Left renal cortex interstitium (tissue), 4 donors: ENCODE data around the gene MCM3. TPM values are rescaled to one million over a fixed set of nuclear protein-coding genes. Genes with fewer than 3 reads are reported as not detected.
A peak's percentile ranks its signal among the peaks of the same experiment; 100 is the strongest.

Source experiments
- DNase-seq, 4 donors: peaks; one replicate each; pipeline ENCODE4 v3.0.0-alpha.2; 2013; ENCODE audit warnings: low read depth in 4 of 4, low spot score in 2 of 4, missing footprints in 1 of 4
- polyA plus RNA-seq, 4 donors: library from polyadenylated mRNA; unstranded; fragments of 120-200 nt; gene quantifications; one replicate each; pipeline ENCODE4 v1.2.1, GENCODE V29; 2013; ENCODE audit not compliant: insufficient read length in 4 of 4

Gene MCM3
- polyA plus RNA-seq, 4 donors, result 123 to 133 (median 131) TPM

DNA sequence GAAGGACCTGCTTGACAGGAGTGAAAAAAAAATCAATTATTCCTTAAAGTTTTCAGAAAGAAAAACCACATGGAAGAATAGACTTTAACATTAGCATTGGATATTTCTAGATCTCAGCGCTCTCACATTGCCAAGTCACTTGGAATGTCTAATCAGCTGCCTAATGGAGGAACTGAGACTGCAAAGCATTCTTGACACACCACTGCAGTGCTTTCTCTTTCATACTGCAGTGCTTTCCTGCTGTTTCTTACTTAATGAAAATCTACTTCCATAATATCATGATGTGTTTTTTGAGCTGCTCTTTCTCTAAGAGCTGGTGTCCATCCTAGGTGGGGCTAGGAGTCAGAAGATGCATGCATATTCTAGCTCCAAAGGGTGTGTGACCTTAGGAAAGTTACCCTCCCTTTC is 20.4 kb upstream of the MCM3 start:
- DNase-seq, result no peak

DNA sequence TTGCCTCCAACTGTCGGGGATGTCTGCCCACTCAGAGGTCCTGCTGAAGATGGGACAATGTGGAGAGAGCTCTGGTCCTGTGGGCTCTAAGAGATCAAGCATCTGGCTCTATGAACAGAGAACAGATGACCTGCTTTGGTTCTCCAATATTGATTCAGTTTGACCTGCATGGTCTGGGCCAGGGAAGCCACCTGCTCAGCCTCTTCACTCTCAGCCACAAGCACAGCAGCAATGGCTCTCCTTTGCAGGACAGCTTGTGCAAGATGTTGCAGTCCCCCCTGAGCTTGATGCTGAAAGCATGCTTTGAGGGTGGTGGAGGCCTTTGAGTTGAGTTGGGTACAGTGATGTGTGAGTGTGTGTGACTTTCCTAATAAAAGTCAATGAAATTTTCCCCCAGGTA is 18.6 kb upstream of the MCM3 start:
- no peak for DNase-seq

DNA sequence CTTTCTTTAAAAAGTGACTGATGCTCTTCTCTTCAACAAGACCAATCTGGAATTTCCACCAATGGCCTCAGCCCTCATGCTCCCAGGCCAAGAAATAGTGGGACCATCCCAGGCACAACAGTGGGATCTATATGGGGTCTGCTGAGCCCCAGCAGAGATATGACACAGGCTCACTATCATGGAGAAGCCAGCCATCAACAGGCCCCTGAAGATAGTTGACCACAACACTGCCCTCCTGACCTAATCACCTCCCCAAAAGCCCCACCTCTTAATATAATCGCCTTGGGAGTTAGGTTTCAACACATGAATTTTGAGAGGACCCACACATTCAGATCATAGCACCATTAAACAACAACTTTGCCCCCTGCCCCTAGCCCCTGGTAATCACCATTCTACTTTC is 16.8 kb upstream of the MCM3 start:
- no peak for DNase-seq

DNA sequence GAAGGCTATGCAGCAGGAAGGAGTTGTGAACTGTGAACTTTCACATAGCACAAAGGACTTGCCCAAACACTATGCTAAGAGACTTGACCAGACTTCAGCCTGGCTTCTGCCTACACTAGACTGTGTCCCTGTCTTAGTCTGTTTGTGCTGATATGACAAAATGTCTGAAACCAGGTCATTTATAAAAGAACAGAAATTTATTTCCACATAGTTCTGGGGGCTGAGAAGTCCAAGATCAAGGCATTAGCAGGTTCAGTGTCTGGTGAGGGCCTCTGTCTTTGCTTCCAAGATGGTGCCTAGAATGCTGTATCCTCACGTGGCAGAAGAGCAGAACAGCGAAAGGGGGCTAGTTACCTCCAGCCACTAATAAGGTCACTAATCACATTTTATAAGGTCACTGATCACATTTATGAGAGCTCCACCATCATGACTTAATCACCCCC is 16.0 kb upstream of the MCM3 start:
- DNase-seq, result no peak

DNA sequence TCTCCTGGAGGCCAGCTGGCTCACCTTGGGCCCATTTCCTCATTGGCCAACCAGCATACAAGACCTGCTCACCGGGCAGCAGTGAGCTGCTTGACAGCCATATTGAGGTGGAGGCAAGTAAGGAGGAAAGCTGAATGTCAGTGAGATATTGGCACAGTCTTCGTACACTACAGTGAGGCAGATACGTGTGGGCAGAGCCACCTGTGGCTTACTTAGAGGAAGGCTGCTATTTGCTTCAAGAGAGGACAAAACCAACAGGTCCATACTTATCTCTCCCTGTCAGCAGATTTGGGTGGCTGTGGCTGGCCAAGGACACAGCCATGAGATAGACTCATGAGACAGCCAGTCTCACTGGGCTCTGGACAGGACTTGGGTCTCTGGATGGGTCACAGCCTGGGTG is 15.1 kb upstream of the MCM3 start:
- DNase-seq, result no peak

DNA sequence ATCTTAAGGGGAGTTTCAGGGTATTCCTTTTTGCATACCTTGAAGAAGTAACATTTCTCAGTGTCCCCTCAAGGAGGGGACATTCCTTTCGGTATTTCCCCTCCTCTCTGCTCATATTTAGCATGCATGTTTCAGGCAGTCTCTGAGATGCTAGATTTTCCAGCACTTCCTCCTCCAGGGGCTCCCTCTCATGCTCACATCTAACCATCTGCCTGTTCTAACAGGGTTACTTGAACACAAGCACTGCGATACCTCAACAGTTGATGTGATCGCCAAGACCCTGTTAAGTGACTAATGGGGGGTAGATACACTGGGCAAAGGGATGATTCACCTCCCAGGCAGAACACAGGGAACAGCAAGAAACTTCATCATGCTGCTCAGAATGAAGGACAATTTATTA is 12.9 kb upstream of the MCM3 start:
- DNase-seq, result no peak

DNA sequence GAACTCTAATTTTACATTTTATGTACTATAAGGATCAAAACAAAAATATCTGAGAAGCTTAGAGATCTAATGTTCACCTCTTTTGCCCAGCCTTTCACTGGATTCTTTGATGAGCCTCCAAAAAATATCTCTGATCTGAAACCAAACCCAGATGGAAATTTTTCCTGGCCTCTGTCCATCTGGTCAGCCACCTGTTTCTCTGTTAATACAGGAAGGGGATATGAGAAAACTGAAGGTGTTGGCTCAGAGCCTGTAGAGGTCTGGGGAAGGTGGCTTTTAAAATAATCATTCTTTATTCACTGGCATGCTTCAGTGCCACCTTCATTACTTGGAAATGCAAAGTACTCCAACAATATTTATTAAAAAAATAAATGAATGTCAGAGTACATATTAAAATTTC is 8.5 kb upstream of the MCM3 start:
- DNase-seq, result no peak

DNA sequence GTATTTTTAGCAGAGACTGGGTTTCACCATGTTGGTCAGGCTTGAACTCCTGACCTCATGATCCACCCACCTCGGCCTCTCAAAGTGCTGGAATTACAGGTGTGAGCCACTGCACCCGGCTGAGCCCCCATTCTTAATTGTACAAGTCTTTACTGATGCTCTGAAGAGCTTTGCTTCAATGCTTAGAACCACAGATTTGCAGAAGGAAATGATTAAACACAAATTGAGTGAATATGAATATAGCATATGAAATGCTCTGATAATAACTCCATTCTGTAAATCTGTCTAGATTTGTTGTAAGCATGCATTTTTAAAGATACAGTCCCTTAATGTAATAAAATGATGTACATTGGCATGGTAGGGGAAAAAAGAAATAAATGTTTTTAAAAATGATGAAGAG is 4.3 kb upstream of the MCM3 start:
- no peak for DNase-seq

DNA sequence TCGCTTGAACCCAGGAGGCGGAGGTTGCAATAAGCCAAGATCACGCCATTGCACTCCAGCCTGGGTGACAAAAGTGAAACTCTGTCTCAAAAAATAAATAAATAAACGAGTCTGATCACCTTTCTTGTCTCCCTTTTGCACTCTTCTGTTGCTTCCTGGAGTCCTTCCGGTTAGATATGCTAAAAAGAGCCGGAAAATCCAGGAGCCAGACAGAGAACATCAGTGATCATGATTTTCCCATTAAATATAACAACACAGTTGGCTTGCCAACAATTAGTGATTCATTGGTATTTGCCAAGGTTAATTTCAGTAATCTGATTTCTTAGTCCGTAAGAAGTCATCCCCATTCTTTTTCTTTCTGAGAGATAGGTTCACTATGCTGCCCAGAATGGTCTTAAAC is 3.7 kb upstream of the MCM3 start:
- no peak for DNase-seq

DNA sequence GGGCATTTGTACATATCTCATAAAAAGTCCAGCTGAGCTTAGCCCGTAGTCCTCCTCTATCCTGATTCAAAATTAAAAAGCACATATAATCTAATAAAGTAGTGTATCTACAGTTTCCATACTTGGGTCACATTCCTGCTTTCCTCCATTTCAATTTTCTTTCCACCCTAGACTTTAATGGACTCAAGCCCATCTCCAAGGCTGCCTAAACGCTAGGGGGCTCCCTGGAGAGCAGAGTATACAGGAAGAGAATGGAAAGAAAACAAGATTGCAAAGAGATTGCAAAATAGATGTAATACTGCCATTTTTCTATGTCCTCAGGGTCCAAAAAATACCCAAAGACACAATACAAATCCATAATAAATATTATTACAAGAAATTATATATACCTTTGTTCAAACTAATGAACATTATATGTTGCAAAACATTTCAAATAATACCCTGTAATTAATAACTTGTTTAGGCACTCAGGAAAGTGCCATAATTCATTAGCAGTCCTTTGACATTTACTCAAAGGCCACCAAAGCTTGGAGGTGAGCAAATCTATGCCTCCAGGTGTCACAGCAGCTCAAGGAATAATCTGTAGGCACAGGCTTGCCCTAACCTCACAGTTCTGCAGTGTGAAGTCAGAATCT is 2.4 kb upstream of the MCM3 start:
- peak in 1 of 4 donors; percentile 60 for DNase-seq

DNA sequence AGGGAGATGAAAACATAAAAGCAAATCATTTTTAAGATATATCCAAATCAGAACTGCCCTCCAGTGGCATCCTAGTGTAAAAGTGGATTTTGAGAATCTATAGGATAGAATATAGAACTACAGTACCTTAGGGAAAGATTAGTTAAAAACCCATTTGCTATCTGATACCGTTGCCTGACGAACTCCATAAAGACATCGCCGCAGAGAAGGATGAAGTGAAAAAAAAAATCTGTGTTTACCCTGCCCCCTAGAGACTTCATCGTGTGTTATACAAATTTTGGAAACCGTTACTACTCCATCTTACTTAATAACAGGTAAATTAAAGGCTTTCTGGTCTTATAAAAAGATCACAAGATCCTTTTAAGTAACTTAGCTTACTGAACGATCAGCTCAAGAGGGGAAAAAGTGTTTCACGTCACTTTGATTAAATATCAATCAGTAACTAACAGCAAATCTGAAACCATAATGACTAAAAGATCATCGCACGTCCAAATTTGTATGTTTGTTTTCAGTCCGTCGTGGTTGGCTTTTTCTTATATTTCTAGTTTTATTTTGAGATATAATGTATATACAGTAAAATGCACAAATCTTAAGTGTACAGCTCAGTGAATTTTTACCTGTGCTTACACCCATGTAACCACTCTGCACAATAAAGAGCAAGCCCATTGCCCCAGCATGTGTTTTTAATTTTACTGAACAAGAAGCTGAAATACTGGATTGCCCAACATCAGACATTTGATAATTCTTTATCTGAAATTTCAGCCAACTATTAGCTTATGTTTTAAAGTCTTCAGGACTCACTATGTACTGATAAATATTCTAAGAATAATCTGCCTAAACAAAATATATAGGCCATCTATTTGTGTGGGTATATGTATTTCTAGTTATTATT is 881 bp upstream of the MCM3 start:
- no peak for DNase-seq

DNA sequence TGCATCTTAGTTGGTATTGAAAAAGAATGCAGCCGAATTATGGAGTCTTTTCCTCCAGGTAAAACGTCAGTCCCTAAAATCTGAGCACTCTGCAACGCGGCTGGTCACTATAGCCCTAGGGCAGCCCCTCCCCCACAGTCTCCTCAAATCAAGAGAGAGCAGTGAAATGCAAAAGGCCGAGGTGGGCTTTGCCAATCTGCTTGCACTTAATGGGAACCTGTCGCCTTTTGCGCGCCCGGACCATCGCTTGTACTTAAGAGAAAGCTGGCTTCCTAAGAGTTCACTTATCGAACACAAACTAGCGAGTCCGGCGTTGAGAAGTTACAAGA is 447 bp downstream of the MCM3 start:
- peak in 1 of 4 donors; percentile 44 for DNase-seq

DNA sequence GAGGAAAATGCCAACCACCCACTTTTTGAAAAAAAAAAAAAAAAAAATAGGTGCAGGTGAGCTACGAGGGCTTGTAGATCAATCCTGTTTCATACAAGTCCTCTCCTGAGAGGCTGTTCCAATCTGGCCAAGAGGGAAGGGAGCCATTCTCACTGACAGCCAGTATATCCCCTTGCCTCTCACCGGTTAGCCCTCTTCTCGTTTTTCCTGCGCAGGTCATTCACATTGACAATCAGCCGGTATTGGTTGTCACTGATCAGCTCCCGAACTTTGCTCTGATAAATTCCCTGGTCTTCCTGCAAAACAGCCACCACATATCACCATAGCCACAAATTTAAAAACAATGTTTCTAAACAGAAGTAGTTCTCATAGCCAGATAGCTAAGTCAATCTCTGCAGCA is 1.4 kb downstream of the MCM3 start:
- DNase-seq, result no peak

DNA sequence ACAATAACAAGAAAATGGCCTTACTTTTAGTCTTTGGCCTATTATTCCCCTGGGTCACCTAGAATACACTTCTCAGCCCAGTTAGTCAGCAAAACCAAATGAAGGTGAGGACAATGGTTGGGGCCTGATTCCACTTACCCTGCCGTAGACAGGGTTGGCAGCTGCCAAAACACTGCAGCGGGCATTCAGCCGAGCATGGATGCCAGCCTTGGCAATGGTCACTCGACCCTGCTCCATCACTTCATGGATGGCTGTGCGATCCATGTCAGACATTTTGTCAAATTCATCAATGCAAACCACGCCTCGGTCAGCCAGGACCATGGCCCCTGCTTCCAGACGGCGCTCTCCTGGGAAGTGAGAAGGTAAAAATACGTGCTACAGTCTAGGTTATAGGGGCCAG is 8.4 kb downstream of the MCM3 start:
- no peak for DNase-seq

DNA sequence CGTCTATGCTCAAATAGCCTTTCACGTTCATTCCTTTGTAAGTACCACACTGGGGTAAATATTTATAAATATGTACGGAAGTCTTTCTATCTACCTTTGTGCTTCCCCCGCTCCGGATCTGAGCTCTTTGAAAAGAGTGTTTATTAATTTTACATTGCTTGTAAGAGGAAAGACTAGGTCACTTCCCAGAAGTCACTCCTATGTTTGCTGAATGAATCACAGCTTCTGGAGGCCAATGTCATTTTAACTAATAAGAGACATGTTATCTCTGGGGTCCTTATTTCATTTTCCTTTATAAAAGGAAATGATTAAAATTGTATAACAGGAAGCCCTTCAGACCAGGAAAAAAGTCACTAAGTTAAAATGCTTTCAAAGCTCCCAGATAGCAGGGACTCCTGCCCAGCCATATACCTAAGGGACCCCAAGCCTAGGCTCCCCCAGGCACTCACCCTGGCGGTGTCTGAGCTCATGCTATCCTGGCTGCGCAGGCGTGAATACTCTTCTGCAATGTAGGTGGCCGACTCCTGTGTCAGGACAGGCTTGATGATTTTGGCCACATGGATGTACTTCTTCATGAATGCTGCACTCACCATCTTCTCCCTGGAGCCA is 12.6 kb downstream of the MCM3 start:
- DNase-seq, result no peak

DNA sequence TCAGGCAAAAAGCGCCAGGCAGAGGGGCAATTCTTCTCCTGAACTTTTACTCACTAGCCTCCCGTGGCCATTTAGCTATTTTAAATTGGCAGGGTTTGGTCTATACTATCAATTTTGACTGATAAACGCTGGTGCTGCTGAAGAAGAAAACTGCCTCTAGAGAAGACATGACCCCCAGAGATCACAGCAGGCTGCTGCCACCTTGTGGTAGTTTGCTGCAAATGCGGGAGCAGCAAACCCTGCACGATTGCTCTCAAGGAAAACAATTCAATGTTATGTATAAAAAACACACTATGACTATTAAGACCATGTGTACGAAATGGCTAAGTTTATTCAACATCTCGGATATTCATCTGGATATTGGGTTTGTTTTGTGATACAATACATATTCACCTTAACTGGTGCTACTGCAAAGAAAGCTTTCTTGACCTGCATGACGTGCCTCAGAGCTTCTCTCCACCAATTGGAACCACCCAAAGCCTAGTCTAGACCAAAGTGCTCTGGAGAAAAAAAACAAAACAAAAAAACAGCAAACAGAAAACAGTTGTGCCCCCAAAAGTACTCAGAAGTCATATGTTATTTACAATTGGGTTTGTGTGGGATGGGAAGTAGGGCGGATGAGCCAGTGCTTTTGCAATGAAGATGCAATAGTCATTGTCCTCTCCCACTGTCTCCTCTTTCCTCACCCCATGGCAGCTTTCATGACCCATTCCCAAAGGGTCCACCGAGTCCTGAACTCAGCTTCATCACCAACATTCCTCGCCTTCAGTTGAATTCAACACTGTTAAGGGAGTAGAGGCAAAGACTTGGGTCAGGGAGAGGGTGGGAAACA is 20.6 kb downstream of the MCM3 start:
- peak in 3 of 4 donors; percentile 13 to 47 (median 40) for DNase-seq

DNA sequence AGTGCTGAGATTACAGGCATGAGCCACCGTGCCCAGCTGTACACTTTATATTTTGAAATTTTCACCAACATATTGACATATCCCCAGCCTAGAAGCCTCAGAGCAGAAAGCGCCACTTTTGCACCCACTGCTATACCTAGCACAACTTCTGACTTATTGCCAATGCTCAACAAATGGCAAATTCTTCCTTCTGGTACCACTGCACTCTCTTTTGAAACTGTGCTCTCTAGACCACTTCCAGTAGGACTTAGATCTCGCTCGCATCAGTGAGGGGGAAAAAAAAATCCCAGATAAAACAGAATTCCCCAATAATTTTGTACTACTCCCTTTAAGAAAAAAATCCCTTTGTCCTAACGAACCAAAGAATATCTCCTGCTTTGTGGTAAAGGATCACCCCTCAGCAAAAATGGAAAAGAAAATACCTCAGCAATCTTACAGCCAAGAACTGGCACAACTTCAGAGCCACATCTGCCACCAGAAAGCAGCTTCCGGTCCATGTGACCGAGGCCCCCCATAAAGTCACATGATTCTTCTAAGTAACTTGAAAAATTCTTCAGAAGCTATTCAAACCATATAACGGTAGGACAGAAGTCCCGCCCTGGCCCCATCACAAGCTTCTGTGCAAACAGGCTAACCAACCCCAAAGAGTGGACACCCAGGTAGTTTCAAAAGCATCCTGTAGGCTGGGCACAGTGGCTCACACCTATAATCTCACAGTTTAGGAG is 21.8 kb downstream of the MCM3 start:
- no peak for DNase-seq

DNA sequence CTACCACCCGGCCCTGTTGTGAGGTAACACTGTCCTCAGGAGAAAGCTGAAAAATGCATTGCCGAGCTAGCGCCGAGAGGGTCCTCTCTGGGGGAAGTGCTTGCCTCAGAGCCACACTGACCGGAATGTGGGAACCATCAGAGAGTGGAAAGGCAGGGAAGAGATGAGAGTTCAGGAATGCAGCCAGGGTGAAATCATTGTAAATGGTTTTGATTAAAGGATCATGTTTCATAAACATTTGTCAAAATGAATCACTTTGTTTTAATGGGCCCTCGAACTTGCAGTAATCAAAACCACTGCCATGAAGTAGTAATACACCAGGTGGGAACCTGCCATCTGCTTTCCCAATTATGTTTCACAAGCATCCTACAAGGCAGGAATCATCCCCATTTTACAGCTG is 23.3 kb downstream of the MCM3 start:
- no peak for DNase-seq

DNA sequence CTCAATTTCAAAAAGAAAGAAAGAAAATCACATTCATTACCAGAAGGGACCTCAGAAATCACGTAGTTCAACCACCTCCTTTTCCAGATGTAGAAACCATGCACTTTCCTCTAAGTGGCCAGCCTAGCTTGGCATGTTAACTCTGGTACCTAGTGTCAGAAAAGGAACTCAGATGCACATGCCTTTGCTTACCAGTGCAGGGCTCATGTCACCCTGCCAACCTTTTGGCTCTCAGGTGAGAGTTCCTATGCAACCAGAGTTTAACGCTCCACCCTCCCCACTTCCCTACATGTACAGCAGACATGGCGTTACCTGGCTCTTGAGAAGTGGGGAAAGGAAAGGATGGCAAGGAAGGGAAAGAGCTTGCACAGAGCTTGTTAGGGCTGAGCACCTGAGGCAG is 23.9 kb downstream of the MCM3 start:
- DNase-seq, result no peak

DNA sequence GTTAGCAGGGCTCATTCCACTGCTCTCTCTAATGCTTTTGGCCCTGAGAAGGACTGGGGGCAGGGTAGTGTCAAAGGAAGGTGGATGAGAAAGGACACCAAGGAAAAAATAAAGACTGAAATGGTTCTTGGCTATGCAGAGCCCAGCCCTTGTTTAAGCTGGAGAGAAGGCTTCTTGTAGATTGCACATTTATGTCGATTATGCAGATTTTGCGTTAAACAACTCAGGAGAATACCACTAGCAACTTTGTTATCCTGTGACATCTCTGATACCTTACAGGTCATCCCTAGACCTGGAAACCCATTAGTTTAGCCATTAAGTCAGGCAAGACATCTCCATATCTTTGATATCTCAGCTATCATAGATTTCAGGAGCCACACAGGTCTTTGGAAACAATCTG is 29.1 kb downstream of the MCM3 start:
- no peak for DNase-seq
